Colonic mucosa (tissue), 4 donors: ENCODE results near the gene FAT1. TPM values are rescaled to one million over a fixed set of nuclear protein-coding genes. Genes with fewer than 3 reads are reported as not detected.

Experiments
- DNase-seq: peaks from one replicate; pipeline ENCODE4 v3.0.0-alpha.2; 2020
- H3K27ac ChIP-seq: fragments of 200-600 bp; one replicate; pipeline ENCODE4 v1.8.0; 2021
- H3K27me3 ChIP-seq: fragments of 200-600 bp; one replicate; pipeline ENCODE4 v1.8.0; 2021
- H3K36me3 ChIP-seq: fragments of 200-600 bp; one replicate; pipeline ENCODE4 v1.8.0; 2021
- H3K4me1 ChIP-seq: fragments of 200-600 bp; one replicate; pipeline ENCODE4 v1.8.0; 2021; ENCODE audit warnings: mild to moderate bottlenecking
- H3K4me3 ChIP-seq: fragments of 200-600 bp; one replicate; pipeline ENCODE4 v1.8.0; 2021
- H3K9ac ChIP-seq, 2 donors: one replicate each; pipeline ENCODE4 v1.7.0; 2013; ENCODE audit warnings: control low read depth in 2 of 2, low read depth in 2 of 2, low read length in 2 of 2
- H3K9me3 ChIP-seq: fragments of 200-600 bp; one replicate; pipeline ENCODE4 v1.8.0; 2021
- CTCF ChIP-seq: fragments of 200-600 bp; IDR thresholded peaks from one replicate; pipeline ENCODE4 v1.8.0; 2022; ENCODE audit warnings: antibody characterized with exemption, mild to moderate bottlenecking
- intact Hi-C: fragments of 100-400 bp; cut with DNase I; formaldehyde crosslinking; loops from one replicate; pipeline ENCODE4 v1.14.1; 2022
- total RNA-seq, 2 donors: library from RNA; stranded (reverse); fragmentation: NEBNext Ultra II Directional in 1 of 2; extraction: Animal tissue kit (Norgen Biotek cat#: 25700) in 1 of 2; gene quantifications; one replicate each; pipeline ENCODE4 v1.2.1, GENCODE V29; 2021
- donor health status: healthy.
- donor health status: DM: no; HTN: no; CAD: no.
- donor health status: DM: no; HTN: no; CAD: no.

Gene FAT1
- total RNA-seq, 2 donors from 2014 or later: 243 to 300 TPM

- peaks cover 5% of the 10 kb centered on the region for H3K36me3 ChIP-seq
- no peaks in the 10 kb centered on the region for H3K27me3 ChIP-seq
- no peak overlapping the region for H3K4me3 ChIP-seq
- H3K9ac ChIP-seq: no peak overlapping the region
- TF ChIP-seq CTCF: no peak
- intact Hi-C loops: no loop called here
- H3K9me3 ChIP-seq: no peaks in the 10 kb centered on the region
- H3K27ac ChIP-seq: no peak overlapping the region
- H3K4me1 ChIP-seq: no peaks in the 10 kb centered on the region
- DNase-seq: no peak
Observed at GRCh38 chr4:186591651-186592050, 132.0 kb downstream of the FAT1 start.

- no peaks in the 10 kb centered on the region for H3K9me3 ChIP-seq
- H3K9ac ChIP-seq: no peak overlapping the region
- intact Hi-C loops: loop anchor here (2.0 to 5.0 kb wide), 2 partner anchors 116 to 292 kb away; no protein-coding TSS in a partner anchor
- H3K36me3 ChIP-seq: peaks cover 5% of the 10 kb centered on the region
- H3K27ac ChIP-seq: no peak overlapping the region
- H3K4me1 ChIP-seq: no peaks in the 10 kb centered on the region
- DNase-seq: no peak
- no peak for TF ChIP-seq CTCF
- H3K27me3 ChIP-seq: no peaks in the 10 kb centered on the region
- H3K4me3 ChIP-seq: no peak overlapping the region
Observed at GRCh38 chr4:186588503-186588902, 135.2 kb downstream of the FAT1 start.

GRCh38 chr4:186587416-186588018 is 136.1 kb downstream of the FAT1 start:
- Histone ChIP-seq H3K27me3 (no peaks in the 10 kb centered on the region), H3K4me1 (no peaks in the 10 kb centered on the region), H3K9me3 (no peaks in the 10 kb centered on the region), H3K4me3 (no peak overlapping the region), H3K27ac (no peak overlapping the region), H3K36me3 (peaks cover 5% of the 10 kb centered on the region), H3K9ac (no peak overlapping the region)
- intact Hi-C loops: loop anchor here (2.0 to 5.0 kb wide), 2 partner anchors 115 to 291 kb away; no protein-coding TSS in a partner anchor
- peak; percentile 92 for TF ChIP-seq CTCF
- peak; percentile 75 for DNase-seq

GRCh38 chr4:186586205-186586604 is 137.5 kb downstream of the FAT1 start:
- H3K36me3 ChIP-seq: no peaks in the 10 kb centered on the region
- H3K4me3 ChIP-seq: no peak overlapping the region
- no peak overlapping the region for H3K9ac ChIP-seq
- DNase-seq: no peak
- no peak for TF ChIP-seq CTCF
- no peak overlapping the region for H3K27ac ChIP-seq
- no peaks in the 10 kb centered on the region for H3K27me3 ChIP-seq
- no peaks in the 10 kb centered on the region for H3K4me1 ChIP-seq
- H3K9me3 ChIP-seq: no peaks in the 10 kb centered on the region
- intact Hi-C loops: loop anchor here (5.0 kb wide), 1 partner anchor 114 kb away; no protein-coding TSS in a partner anchor

- Histone ChIP-seq H3K4me3 (no peak overlapping the region), H3K9ac (no peak overlapping the region), H3K36me3 (no peaks in the 10 kb centered on the region), H3K4me1 (no peaks in the 10 kb centered on the region), H3K9me3 (no peaks in the 10 kb centered on the region), H3K27me3 (no peaks in the 10 kb centered on the region), H3K27ac (no peak overlapping the region)
- intact Hi-C loops: loop anchor here (5.0 kb wide), 1 partner anchor 113 kb away; no protein-coding TSS in a partner anchor
- no peak for TF ChIP-seq CTCF
- DNase-seq: no peak
Observed at GRCh38 chr4:186584912-186585311, 138.7 kb downstream of the FAT1 start.
